Liver (tissue), 9 donors: ENCODE measurements around the gene SLC35B4. TPM values are rescaled to one million over a fixed set of nuclear protein-coding genes. Genes with fewer than 3 reads are reported as not detected.

Experiments
- DNase-seq: peaks from one replicate; pipeline ENCODE4 v3.0.0-alpha.2; 2017; ENCODE audit warnings: low spot score
- H3K27ac ChIP-seq, 2 donors: one replicate each; pipeline ENCODE4 v1.7.0; 2013; ENCODE audit warnings: inconsistent platforms in 2 of 2, low read length in 2 of 2, control low read depth in 1 of 2, low read depth in 1 of 2, mild to moderate bottlenecking in 1 of 2
- H3K27me3 ChIP-seq, 4 donors: one replicate each; pipeline versions ENCODE4 v1.6.1 to v1.7.0; 2013; ENCODE audit warnings: low read length in 3 of 4, inconsistent platforms in 1 of 4, mild to moderate bottlenecking in 1 of 4, moderate library complexity in 1 of 4; ENCODE audit not compliant: control insufficient read depth in 4 of 4, insufficient read depth in 4 of 4
- H3K36me3 ChIP-seq, 4 donors: one replicate each; pipeline versions ENCODE4 v1.6.1 to v1.7.0; 2013; ENCODE audit warnings: low read length in 3 of 4, mild to moderate bottlenecking in 3 of 4, low read depth in 1 of 4, moderate library complexity in 1 of 4; ENCODE audit not compliant: control insufficient read depth in 4 of 4, insufficient read depth in 3 of 4
- H3K4me1 ChIP-seq, 4 donors: one replicate each; pipeline versions ENCODE4 v1.6.1 to v1.7.0; 2013; ENCODE audit warnings: low read length in 3 of 4, mild to moderate bottlenecking in 3 of 4, moderate library complexity in 1 of 4; ENCODE audit not compliant: control insufficient read depth in 4 of 4, insufficient read depth in 4 of 4
- H3K4me3 ChIP-seq, 3 donors: one replicate each; pipeline versions ENCODE4 v1.6.1 to v1.7.0; 2013; ENCODE audit warnings: low read length in 3 of 3, control low read depth in 1 of 3, low read depth in 1 of 3, mild to moderate bottlenecking in 1 of 3
- H3K9ac ChIP-seq, 2 donors: one replicate each; pipeline ENCODE4 v1.7.0; 2013; ENCODE audit warnings: low read length in 2 of 2, mild to moderate bottlenecking in 2 of 2, moderate library complexity in 2 of 2, control low read depth in 1 of 2, low read depth in 1 of 2
- H3K9me3 ChIP-seq, 4 donors: one replicate each; pipeline versions ENCODE4 v1.6.1 to v1.7.0; 2013; ENCODE audit warnings: low read length in 3 of 4; ENCODE audit not compliant: control insufficient read depth in 4 of 4
- EGR1 ChIP-seq, 2 donors: IDR thresholded peaks; 2 replicates each; pipeline ENCODE4 v1.6.1; 2016 to 2018; ENCODE audit warnings: antibody characterized with exemption in 2 of 2, low read depth in 2 of 2
- FOXA1 ChIP-seq: IDR thresholded peaks from 2 replicates; pipeline ENCODE4 v1.6.1; 2016; ENCODE audit warnings: antibody characterized with exemption
- FOXA2 ChIP-seq: IDR thresholded peaks from 2 replicates; pipeline ENCODE4 v1.6.1; 2016; ENCODE audit warnings: antibody characterized with exemption
- GABPA ChIP-seq, 2 donors: IDR thresholded peaks in 1 of 2; conservative IDR thresholded peaks in 1 of 2; 2 replicates each; pipeline ENCODE4 v1.6.1; 2016; ENCODE audit warnings: antibody characterized with exemption in 2 of 2, mild to moderate bottlenecking in 1 of 2, moderate library complexity in 1 of 2
- HNF4A ChIP-seq, 2 donors: conservative IDR thresholded peaks; 2 replicates each; pipeline ENCODE4 v1.6.1; 2016; ENCODE audit warnings: antibody characterized with exemption in 2 of 2, mild to moderate bottlenecking in 2 of 2
- HNF4G ChIP-seq: IDR thresholded peaks from 2 replicates; pipeline ENCODE4 v1.6.1; 2016; ENCODE audit warnings: antibody characterized with exemption
- JUND ChIP-seq, 2 donors: IDR thresholded peaks; 2 replicates each; pipeline ENCODE4 v1.6.1; 2016; ENCODE audit warnings: antibody characterized with exemption in 2 of 2
- NR2F2 ChIP-seq: IDR thresholded peaks from 2 replicates; pipeline ENCODE4 v1.6.1; 2016; ENCODE audit warnings: antibody characterized with exemption
- RAD21 ChIP-seq, 2 donors: IDR thresholded peaks; 2 replicates each; pipeline ENCODE4 v1.6.1; 2016; ENCODE audit warnings: antibody characterized with exemption in 2 of 2, mild to moderate bottlenecking in 2 of 2
- RXRA ChIP-seq, 2 donors: IDR thresholded peaks; 2 replicates each; pipeline ENCODE4 v1.6.1; 2017 to 2018; ENCODE audit warnings: antibody characterized with exemption in 2 of 2, mild to moderate bottlenecking in 1 of 2
- SP1 ChIP-seq: IDR thresholded peaks from 2 replicates; pipeline ENCODE4 v1.6.1; 2018; ENCODE audit warnings: antibody characterized with exemption, mild to moderate bottlenecking
- TAF1 ChIP-seq: conservative IDR thresholded peaks from 2 replicates; pipeline ENCODE4 v1.6.1; 2016; ENCODE audit warnings: antibody characterized with exemption, mild to moderate bottlenecking
- YY1 ChIP-seq: IDR thresholded peaks from 2 replicates; pipeline ENCODE4 v1.6.1; 2016; ENCODE audit warnings: antibody characterized with exemption, mild to moderate bottlenecking
- WGBS: extraction: QIAGEN DNeasy Blood & Tissue Kit; methylation state at CpG from one replicate; pipeline ENCODE4 v1.1.7; 2013; 5-methylcytosine and 5-hydroxymethylcytosine counted together
- polyA plus RNA-seq, 2 donors: library from polyadenylated mRNA; stranded (reverse) in 1 of 2; unstranded in 1 of 2; fragments of 200-250 nt in 1 of 2; fragments of >200 nt in 1 of 2; fragmentation: Nextera tagmentation in 1 of 2; extraction: Ambion mirVana in 1 of 2; gene quantifications; one replicate each; pipeline versions ENCODE4 v1.2.1 to v1.2.3, GENCODE V29; 2013 to 2015
- total RNA-seq, 2 donors: library from RNA; depleted of rRNA; stranded (reverse); fragments of >200 nt; gene quantifications; one replicate each; pipeline ENCODE4 v1.2.3, GENCODE V29; 2014
- TF ChIP-seq, protein P1 (sequence below): IDR thresholded peaks from 2 replicates; pipeline ENCODE4 v1.6.1; 2016; ENCODE audit warnings: antibody characterized with exemption, mild to moderate bottlenecking
- TF ChIP-seq, protein P2 (sequence below): IDR thresholded peaks from 2 replicates; pipeline ENCODE4 v1.6.1; 2016; ENCODE audit warnings: antibody characterized with exemption
- TF ChIP-seq, protein P3 (sequence below): IDR thresholded peaks from 2 replicates; pipeline ENCODE4 v1.6.1; 2016; ENCODE audit warnings: antibody characterized with exemption
- TF ChIP-seq, protein P4 (sequence below): fragments of 150-350 bp; IDR thresholded peaks from 2 replicates; pipeline ENCODE4 v1.5.1; 2017; ENCODE audit warnings: improper control_type of control experiment, low read depth, low read length; ENCODE audit not compliant: missing input control
- TF ChIP-seq, protein P5 (sequence below): IDR thresholded peaks from 2 replicates; pipeline ENCODE4 v1.6.1; 2016; ENCODE audit warnings: antibody characterized with exemption
- donor health status: healthy.
- donor health status: healthy.
- donor health status: healthy.
- donor health status: healthy.
- donor health status: healthy.

SLC35B4 gene
- total and polyA plus RNA-seq, 4 donors, result 5.7 to 17.7 (median 8.9) TPM

DNA sequence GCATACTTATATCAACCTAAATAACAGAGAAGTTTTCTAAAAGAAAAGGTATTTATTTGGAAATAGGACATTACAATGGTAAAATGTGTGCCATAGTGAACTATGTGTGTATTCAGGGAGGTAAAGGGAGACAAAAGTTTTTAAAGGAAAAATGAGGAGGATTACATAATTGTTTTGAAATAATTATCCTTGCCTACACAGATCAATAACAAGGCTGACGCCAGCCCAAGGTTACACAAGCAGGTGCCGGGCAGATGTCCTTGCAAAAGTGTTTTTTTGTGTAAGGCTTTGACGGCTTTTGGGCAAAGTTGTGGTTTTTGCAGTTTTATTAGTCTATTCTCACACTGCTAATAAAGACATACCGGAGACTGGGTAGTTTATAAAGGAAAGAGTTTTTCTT is 22.7 kb upstream of the SLC35B4 start:
- 39% methylated on average over 4 of the region's 4 CpGs for WGBS
- no peak overlapping the region for H3K4me3 ChIP-seq
- no peak for TF ChIP-seq HNF4G
- TF ChIP-seq YY1, result peak; percentile 45
- TF ChIP-seq NR2F2, result no peak
- TF ChIP-seq, protein P1, sequence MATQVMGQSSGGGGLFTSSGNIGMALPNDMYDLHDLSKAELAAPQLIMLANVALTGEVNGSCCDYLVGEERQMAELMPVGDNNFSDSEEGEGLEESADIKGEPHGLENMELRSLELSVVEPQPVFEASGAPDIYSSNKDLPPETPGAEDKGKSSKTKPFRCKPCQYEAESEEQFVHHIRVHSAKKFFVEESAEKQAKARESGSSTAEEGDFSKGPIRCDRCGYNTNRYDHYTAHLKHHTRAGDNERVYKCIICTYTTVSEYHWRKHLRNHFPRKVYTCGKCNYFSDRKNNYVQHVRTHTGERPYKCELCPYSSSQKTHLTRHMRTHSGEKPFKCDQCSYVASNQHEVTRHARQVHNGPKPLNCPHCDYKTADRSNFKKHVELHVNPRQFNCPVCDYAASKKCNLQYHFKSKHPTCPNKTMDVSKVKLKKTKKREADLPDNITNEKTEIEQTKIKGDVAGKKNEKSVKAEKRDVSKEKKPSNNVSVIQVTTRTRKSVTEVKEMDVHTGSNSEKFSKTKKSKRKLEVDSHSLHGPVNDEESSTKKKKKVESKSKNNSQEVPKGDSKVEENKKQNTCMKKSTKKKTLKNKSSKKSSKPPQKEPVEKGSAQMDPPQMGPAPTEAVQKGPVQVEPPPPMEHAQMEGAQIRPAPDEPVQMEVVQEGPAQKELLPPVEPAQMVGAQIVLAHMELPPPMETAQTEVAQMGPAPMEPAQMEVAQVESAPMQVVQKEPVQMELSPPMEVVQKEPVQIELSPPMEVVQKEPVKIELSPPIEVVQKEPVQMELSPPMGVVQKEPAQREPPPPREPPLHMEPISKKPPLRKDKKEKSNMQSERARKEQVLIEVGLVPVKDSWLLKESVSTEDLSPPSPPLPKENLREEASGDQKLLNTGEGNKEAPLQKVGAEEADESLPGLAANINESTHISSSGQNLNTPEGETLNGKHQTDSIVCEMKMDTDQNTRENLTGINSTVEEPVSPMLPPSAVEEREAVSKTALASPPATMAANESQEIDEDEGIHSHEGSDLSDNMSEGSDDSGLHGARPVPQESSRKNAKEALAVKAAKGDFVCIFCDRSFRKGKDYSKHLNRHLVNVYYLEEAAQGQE, result no peak
- no peak for TF ChIP-seq GABPA (IDR thresholded peaks at IDR 0.05 in 1 of 2, conservative IDR thresholded peaks at IDR 0.05 in 1 of 2)
- TF ChIP-seq, protein P2, sequence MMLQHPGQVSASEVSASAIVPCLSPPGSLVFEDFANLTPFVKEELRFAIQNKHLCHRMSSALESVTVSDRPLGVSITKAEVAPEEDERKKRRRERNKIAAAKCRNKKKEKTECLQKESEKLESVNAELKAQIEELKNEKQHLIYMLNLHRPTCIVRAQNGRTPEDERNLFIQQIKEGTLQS, result peak; percentile 47
- TF ChIP-seq EGR1 (IDR thresholded peaks at IDR 0.05; ENCODE audit: low read depth in 2 of 2), result peak in 1 of 2 donors; percentile 31
- no peak for TF ChIP-seq TAF1
- peak in 1 of 2 donors; percentile 37 for TF ChIP-seq RAD21 (IDR thresholded peaks at IDR 0.05)
- peak; percentile 54 for TF ChIP-seq SP1
- peak; percentile 63 to 84 for TF ChIP-seq RXRA (IDR thresholded peaks at IDR 0.05)
- TF ChIP-seq, protein P3, sequence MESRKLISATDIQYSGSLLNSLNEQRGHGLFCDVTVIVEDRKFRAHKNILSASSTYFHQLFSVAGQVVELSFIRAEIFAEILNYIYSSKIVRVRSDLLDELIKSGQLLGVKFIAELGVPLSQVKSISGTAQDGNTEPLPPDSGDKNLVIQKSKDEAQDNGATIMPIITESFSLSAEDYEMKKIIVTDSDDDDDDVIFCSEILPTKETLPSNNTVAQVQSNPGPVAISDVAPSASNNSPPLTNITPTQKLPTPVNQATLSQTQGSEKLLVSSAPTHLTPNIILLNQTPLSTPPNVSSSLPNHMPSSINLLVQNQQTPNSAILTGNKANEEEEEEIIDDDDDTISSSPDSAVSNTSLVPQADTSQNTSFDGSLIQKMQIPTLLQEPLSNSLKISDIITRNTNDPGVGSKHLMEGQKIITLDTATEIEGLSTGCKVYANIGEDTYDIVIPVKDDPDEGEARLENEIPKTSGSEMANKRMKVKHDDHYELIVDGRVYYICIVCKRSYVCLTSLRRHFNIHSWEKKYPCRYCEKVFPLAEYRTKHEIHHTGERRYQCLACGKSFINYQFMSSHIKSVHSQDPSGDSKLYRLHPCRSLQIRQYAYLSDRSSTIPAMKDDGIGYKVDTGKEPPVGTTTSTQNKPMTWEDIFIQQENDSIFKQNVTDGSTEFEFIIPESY, result peak; percentile 50
- TF ChIP-seq, protein P4, sequence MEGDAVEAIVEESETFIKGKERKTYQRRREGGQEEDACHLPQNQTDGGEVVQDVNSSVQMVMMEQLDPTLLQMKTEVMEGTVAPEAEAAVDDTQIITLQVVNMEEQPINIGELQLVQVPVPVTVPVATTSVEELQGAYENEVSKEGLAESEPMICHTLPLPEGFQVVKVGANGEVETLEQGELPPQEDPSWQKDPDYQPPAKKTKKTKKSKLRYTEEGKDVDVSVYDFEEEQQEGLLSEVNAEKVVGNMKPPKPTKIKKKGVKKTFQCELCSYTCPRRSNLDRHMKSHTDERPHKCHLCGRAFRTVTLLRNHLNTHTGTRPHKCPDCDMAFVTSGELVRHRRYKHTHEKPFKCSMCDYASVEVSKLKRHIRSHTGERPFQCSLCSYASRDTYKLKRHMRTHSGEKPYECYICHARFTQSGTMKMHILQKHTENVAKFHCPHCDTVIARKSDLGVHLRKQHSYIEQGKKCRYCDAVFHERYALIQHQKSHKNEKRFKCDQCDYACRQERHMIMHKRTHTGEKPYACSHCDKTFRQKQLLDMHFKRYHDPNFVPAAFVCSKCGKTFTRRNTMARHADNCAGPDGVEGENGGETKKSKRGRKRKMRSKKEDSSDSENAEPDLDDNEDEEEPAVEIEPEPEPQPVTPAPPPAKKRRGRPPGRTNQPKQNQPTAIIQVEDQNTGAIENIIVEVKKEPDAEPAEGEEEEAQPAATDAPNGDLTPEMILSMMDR, result no peak
- peak; percentile 60 to 65 for TF ChIP-seq JUND (IDR thresholded peaks at IDR 0.05)
- peak; percentile 42 for TF ChIP-seq FOXA2
- TF ChIP-seq FOXA1, result no peak
- TF ChIP-seq, protein P5, sequence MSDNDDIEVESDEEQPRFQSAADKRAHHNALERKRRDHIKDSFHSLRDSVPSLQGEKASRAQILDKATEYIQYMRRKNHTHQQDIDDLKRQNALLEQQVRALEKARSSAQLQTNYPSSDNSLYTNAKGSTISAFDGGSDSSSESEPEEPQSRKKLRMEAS, result peak; percentile 51
- TF ChIP-seq HNF4A (conservative IDR thresholded peaks at IDR 0.05), result peak; percentile 58 to 75
- H3K9me3 ChIP-seq, result no peaks in the 10 kb centered on the region
- H3K4me1 ChIP-seq, result peaks cover 0 to 10% (median 1%) of the 10 kb centered on the region in 4 donors
- no peak for DNase-seq
- H3K9ac ChIP-seq, result no peak overlapping the region
- peak overlapping the region; percentile 20 to 63 for H3K27ac ChIP-seq
- H3K27me3 ChIP-seq, result no peaks in the 10 kb centered on the region
- H3K36me3 ChIP-seq, result no peaks in the 10 kb centered on the region
